Pancreas (tissue), 10 donors: ENCODE results near the gene RNF157. TPM values are rescaled to one million over a fixed set of nuclear protein-coding genes. Genes with fewer than 3 reads are reported as not detected.
"Not testable (repeated sequence)": the region's sequence is repeated elsewhere in the genome, so short reads cannot be mapped to it uniquely, and the experiment has no call there.

Experiments
- ATAC-seq, 4 donors: fragments of 200-7000 bp; cut with Tn5 transposase; one replicate each; pipeline versions ENCODE4 v1.8.0 to v1.9.1; 2020; ENCODE audit warnings: mild to moderate bottlenecking in 4 of 4, moderate library complexity in 4 of 4
- DNase-seq, 6 donors: peaks; one replicate each; pipeline ENCODE4 v3.0.0-alpha.2; 2020
- FAIRE-seq: peaks from 2 replicates; lab custom pipeline; 2012; peaks lifted over from hg19 to GRCh38; lab: Jason Lieb, UNC
- H3K27ac ChIP-seq, 4 donors: fragments of 200-600 bp; sonication (generic); 1 replicate in 3 of 4; 2 replicates in 1 of 4; pipeline versions ENCODE4 v1.5.0 to v1.8.0; 2020
- H3K27me3 ChIP-seq, 4 donors: fragments of 200-600 bp; one replicate each; pipeline ENCODE4 v1.8.0; 2021
- H3K36me3 ChIP-seq, 3 donors: fragments of 200-600 bp; sonication (generic) in 1 of 3; one replicate each; pipeline versions ENCODE4 v1.5.0 to v1.8.0; 2020 to 2021
- H3K4me1 ChIP-seq, 3 donors: fragments of 200-600 bp; one replicate each; pipeline ENCODE4 v1.8.0; 2021
- H3K4me3 ChIP-seq, 4 donors: fragments of 200-600 bp; sonication (generic) in 2 of 4; one replicate each; pipeline versions ENCODE4 v1.5.0 to v1.8.0; 2020 to 2021
- H3K9me3 ChIP-seq, 4 donors: fragments of 200-600 bp; one replicate each; pipeline ENCODE4 v1.8.0; 2021
- WGBS, 2 donors: extraction: QIAGEN DNeasy Blood & Tissue Kit; methylation state at CpG; one replicate each; pipeline ENCODE4 v1.1.7; 2013; 5-methylcytosine and 5-hydroxymethylcytosine counted together
- intact Hi-C, 3 donors: fragments of 100-400 bp; cut with DNase I; formaldehyde crosslinking; loops; one replicate each; pipeline versions ENCODE4 v1.11.1 to v1.14.2; 2022
- polyA plus RNA-seq, 2 donors: library from polyadenylated mRNA; stranded (reverse); fragments of 200-250 nt; gene quantifications; one replicate each; pipeline ENCODE4 v1.2.3, GENCODE V29; 2013
- total RNA-seq, 6 donors: library from RNA; stranded (reverse); fragmentation: NEBNext Ultra II Directional in 4 of 6; extraction: Animal tissue kit (Norgen Biotek cat#: 25700) in 4 of 6; gene quantifications; one replicate each; pipeline versions ENCODE4 v1.2.1 to v1.2.4, GENCODE V29; 2021 to 2023
- TF ChIP-seq, protein P1 (sequence below), 4 donors: fragments of 200-600 bp; sonication (generic) in 3 of 4; IDR thresholded peaks; one replicate each; pipeline versions ENCODE4 v1.5.0 to v1.8.0; 2021; ENCODE audit warnings: antibody characterized with exemption in 4 of 4
- donor health status: healthy with polysubstance abuse.
- donor health status: DM: no; HTN: no; CAD: no; lungs with moderate emphysema.
- donor health status: DM: no; HTN: no; CAD: no.
- donor health status: control.
- donor health status: control.
- donor health status: Bipolar disorder and iron deficiency.
- donor health status: DM: yes; HTN: yes; CAD: no.
- donor health status: DM: no; HTN: no; CAD: no.
- donor health status: DM: no; HTN: no; CAD: no.
- donor health status: DM: yes; HTN: yes; CAD: no.

RNF157 gene
- total and polyA plus RNA-seq, 8 donors, result 0.87 to 6.4 (median 3.3) TPM

GRCh38 chr17:76191896-76192295 is 48.4 kb downstream of the RNF157 start:
- ATAC-seq, result peak in 1 of 4 donors; percentile 30
- FAIRE-seq, result no peak
- H3K27me3 ChIP-seq, result no peaks in the 10 kb centered on the region
- TF ChIP-seq, protein P1, sequence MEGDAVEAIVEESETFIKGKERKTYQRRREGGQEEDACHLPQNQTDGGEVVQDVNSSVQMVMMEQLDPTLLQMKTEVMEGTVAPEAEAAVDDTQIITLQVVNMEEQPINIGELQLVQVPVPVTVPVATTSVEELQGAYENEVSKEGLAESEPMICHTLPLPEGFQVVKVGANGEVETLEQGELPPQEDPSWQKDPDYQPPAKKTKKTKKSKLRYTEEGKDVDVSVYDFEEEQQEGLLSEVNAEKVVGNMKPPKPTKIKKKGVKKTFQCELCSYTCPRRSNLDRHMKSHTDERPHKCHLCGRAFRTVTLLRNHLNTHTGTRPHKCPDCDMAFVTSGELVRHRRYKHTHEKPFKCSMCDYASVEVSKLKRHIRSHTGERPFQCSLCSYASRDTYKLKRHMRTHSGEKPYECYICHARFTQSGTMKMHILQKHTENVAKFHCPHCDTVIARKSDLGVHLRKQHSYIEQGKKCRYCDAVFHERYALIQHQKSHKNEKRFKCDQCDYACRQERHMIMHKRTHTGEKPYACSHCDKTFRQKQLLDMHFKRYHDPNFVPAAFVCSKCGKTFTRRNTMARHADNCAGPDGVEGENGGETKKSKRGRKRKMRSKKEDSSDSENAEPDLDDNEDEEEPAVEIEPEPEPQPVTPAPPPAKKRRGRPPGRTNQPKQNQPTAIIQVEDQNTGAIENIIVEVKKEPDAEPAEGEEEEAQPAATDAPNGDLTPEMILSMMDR (IDR thresholded peaks at IDR 0.05), result no peak
- H3K27ac ChIP-seq, result no peak overlapping the region
- no peaks in the 10 kb centered on the region for H3K9me3 ChIP-seq
- 58 to 68% methylated on average over 6 of the region's 6 CpGs for WGBS, 2 donors
- no peak overlapping the region for H3K4me3 ChIP-seq
- no peaks in the 10 kb centered on the region for H3K4me1 ChIP-seq
- intact Hi-C loops, result no loop called here
- DNase-seq, result no peak
- no peaks in the 10 kb centered on the region for H3K36me3 ChIP-seq

GRCh38 chr17:76189741-76190140 is 50.6 kb downstream of the RNF157 start:
- intact Hi-C loops, result no loop called here
- Histone ChIP-seq H3K4me1 (no peaks in the 10 kb centered on the region), H3K27me3 (no peaks in the 10 kb centered on the region), H3K4me3 (no peak overlapping the region), H3K9me3 (no peaks in the 10 kb centered on the region), H3K27ac (no peak overlapping the region), H3K36me3 (no peaks in the 10 kb centered on the region)
- FAIRE-seq (no peak), DNase-seq (no peak), ATAC-seq (no peak)
- TF ChIP-seq, protein P1 (IDR thresholded peaks at IDR 0.05), result no peak
- WGBS, 2 donors, result 83 to 89% methylated on average over 4 of the region's 4 CpGs

- TF ChIP-seq, protein P1 (IDR thresholded peaks at IDR 0.05), result no peak
- 69 to 76% methylated on average over 4 of the region's 4 CpGs for WGBS, 2 donors
- DNase-seq (no peak), ATAC-seq (no peak), FAIRE-seq (no peak)
- no peaks in the 10 kb centered on the region for H3K9me3 ChIP-seq
- no peaks in the 10 kb centered on the region for H3K36me3 ChIP-seq
- H3K4me3 ChIP-seq, result no peak overlapping the region
- no peaks in the 10 kb centered on the region for H3K4me1 ChIP-seq
- intact Hi-C loops, result no loop called here
- H3K27me3 ChIP-seq, result no peaks in the 10 kb centered on the region
- no peak overlapping the region for H3K27ac ChIP-seq
Measured at GRCh38 chr17:76189247-76189646, 51.0 kb downstream of the RNF157 start.

DNA sequence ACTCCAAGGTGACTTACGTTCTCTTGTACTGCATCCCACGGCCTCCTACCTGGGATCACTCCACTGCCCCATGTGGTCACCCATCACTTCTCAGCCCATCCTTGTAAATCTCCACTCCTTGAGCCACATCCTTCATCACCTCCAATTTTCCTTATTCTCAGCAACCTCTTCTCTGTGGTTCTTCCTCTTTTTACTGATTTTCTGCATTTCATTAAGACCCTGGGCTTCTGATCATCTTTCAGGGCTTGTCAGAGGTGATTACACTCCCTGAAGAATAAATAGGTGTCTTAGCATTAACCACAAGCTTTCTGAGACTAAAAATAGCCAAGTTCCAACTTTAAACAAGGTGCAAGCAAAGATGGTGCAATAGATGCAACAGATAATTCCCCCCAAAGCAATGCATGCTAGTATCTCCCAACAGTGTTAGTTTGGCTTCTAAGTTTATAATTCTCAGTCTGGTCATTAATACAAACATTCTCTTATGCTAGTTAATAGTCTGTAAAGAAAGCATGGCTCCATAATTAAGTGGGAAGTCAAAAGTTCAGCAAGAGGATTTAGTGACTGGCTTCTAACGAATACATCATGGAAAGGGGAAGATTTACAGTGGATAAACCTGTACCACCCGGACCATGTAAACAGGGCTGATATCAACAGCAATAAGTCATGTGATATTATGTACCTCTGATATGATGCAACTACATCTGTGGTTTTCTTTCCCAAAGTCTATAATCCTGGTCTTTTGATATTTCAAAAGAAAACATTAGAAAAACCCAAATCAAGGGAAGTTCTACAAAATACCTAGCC is 51.9 kb downstream of the RNF157 start:
- no peaks in the 10 kb centered on the region for H3K36me3 ChIP-seq
- no peaks in the 10 kb centered on the region for H3K4me1 ChIP-seq
- DNase-seq, result no peak
- no peaks in the 10 kb centered on the region for H3K27me3 ChIP-seq
- H3K27ac ChIP-seq, result no peak overlapping the region
- ATAC-seq, result no peak
- 59 to 66% methylated on average over 4 of the region's 4 CpGs for WGBS, 2 donors
- no peak for FAIRE-seq
- no peaks in the 10 kb centered on the region for H3K9me3 ChIP-seq
- TF ChIP-seq, protein P1 (IDR thresholded peaks at IDR 0.05), result no peak
- H3K4me3 ChIP-seq, result no peak overlapping the region
- intact Hi-C loops, result no loop called here

- H3K4me3 ChIP-seq, H3K4me1 ChIP-seq, H3K27ac ChIP-seq, FAIRE-seq, H3K36me3 ChIP-seq, intact Hi-C loops, H3K9me3 ChIP-seq, ATAC-seq, H3K27me3 ChIP-seq, DNase-seq: not testable (repeated sequence)
- WGBS, 2 donors, result 98 to 100% methylated on average over 2 of the region's 2 CpGs
Measured at GRCh38 chr17:76186774-76187173, 53.5 kb downstream of the RNF157 start.
